CD14-positive monocyte (primary cell): ENCODE results near the gene OFD1. TPM values are rescaled to one million over a fixed set of nuclear protein-coding genes. Genes with fewer than 3 reads are reported as not detected.

Experiments used
- DNase-seq, 3 donors: peaks; one replicate each; pipeline ENCODE4 v3.0.0-alpha.2; 2011 to 2022
- H2AFZ ChIP-seq: 2 replicates; pipeline ENCODE4 v1.6.0; 2012; ENCODE audit warnings: mild to moderate bottlenecking, low read depth, low read length, inconsistent platforms; ENCODE audit not compliant: insufficient read depth, poor library complexity, severe bottlenecking
- H3K27ac ChIP-seq, 2 donors: 1 replicate in 1 of 2; 2 replicates in 1 of 2; pipeline ENCODE4 v1.5.1; 2012 to 2013; ENCODE audit warnings: low read length in 2 of 2, control low read depth in 1 of 2, inconsistent platforms in 1 of 2, low read depth in 1 of 2, mild to moderate bottlenecking in 1 of 2
- H3K27me3 ChIP-seq, 2 donors: one replicate each; pipeline versions ENCODE4 v1.6.0 to v1.6.1; 2011 to 2013; ENCODE audit warnings: low read length in 2 of 2; ENCODE audit not compliant: control insufficient read depth in 2 of 2, insufficient read depth in 2 of 2
- H3K36me3 ChIP-seq, 2 donors: replicated peaks in 1 of 2; 1 replicate in 1 of 2; 2 replicates in 1 of 2; pipeline versions ENCODE4 v1.5.1 to v1.6.1; 2012 to 2013; ENCODE audit warnings: low read length in 2 of 2, control low read depth in 1 of 2, inconsistent platforms in 1 of 2, mild to moderate bottlenecking in 1 of 2; ENCODE audit not compliant: insufficient read depth in 2 of 2, control insufficient read depth in 1 of 2
- H3K4me1 ChIP-seq, 2 donors: 1 replicate in 1 of 2; 2 replicates in 1 of 2; pipeline versions ENCODE4 v1.5.1 to v1.6.1; 2012 to 2013; ENCODE audit warnings: low read length in 2 of 2, control low read depth in 1 of 2, inconsistent platforms in 1 of 2, mild to moderate bottlenecking in 1 of 2, moderate library complexity in 1 of 2; ENCODE audit not compliant: insufficient read depth in 2 of 2, control insufficient read depth in 1 of 2
- H3K4me2 ChIP-seq: replicated peaks from 2 replicates; pipeline ENCODE3; 2012; ENCODE audit warnings: low read length, moderate library complexity, mild to moderate bottlenecking; ENCODE audit not compliant: poor library complexity, severe bottlenecking; ENCODE audit errors: extremely low read depth
- H3K4me3 ChIP-seq, 3 experiments: fragments of 200-600 bp in 1 of 3; sonication (generic) in 1 of 3; replicated peaks in 1 of 3; 1 replicate in 2 of 3; 2 replicates in 1 of 3; pipeline ENCODE4 v1.5.1; 2011 to 2013; ENCODE audit warnings: low read length in 3 of 3, mild to moderate bottlenecking in 3 of 3, control low read depth in 2 of 3, low read depth in 2 of 3, inconsistent platforms in 1 of 3, moderate library complexity in 1 of 3
- H3K79me2 ChIP-seq: 2 replicates; pipeline ENCODE4 v1.6.0; 2012; ENCODE audit warnings: mild to moderate bottlenecking, control low read depth, inconsistent platforms, low read length, moderate library complexity; ENCODE audit not compliant: insufficient read depth
- H3K9ac ChIP-seq: 2 replicates; pipeline ENCODE4 v1.6.0; 2017; ENCODE audit warnings: low read length, mild to moderate bottlenecking; ENCODE audit not compliant: insufficient read depth, poor library complexity, severe bottlenecking
- H3K9me3 ChIP-seq, 2 donors: replicated peaks in 1 of 2; 1 replicate in 1 of 2; 2 replicates in 1 of 2; pipeline versions ENCODE4 v1.5.1 to v1.6.1; 2012 to 2013; ENCODE audit warnings: low read length in 2 of 2, control low read depth in 1 of 2; ENCODE audit not compliant: control insufficient read depth in 1 of 2, insufficient read depth in 1 of 2
- H4K20me1 ChIP-seq: 2 replicates; pipeline ENCODE4 v1.6.0; 2012; ENCODE audit warnings: mild to moderate bottlenecking, low read length, control low read depth, moderate library complexity; ENCODE audit not compliant: insufficient read depth
- H3K27ac Mint-ChIP-seq, 7 donors: one replicate each; pipeline ENCODE4 v1.8.0; 2020; ENCODE audit warnings: mild to moderate bottlenecking in 7 of 7, mixed read lengths in 7 of 7, moderate library complexity in 6 of 7, inconsistent platforms in 2 of 7
- H3K27me3 Mint-ChIP-seq, 3 donors: one replicate each; pipeline ENCODE4 v1.8.0; 2021 to 2022; ENCODE audit warnings: low read depth in 3 of 3, mild to moderate bottlenecking in 3 of 3, mixed read lengths in 3 of 3, moderate library complexity in 3 of 3, inconsistent platforms in 1 of 3
- H3K36me3 Mint-ChIP-seq, 2 donors: one replicate each; pipeline ENCODE4 v1.8.0; 2020; ENCODE audit warnings: mixed read lengths in 2 of 2, inconsistent platforms in 1 of 2, mild to moderate bottlenecking in 1 of 2
- H3K4me1 Mint-ChIP-seq: one replicate; pipeline ENCODE4 v1.8.0; 2020; ENCODE audit warnings: mild to moderate bottlenecking, mixed read lengths
- H3K4me3 Mint-ChIP-seq, 2 donors: one replicate each; pipeline ENCODE4 v1.8.0; 2020; ENCODE audit warnings: mild to moderate bottlenecking in 2 of 2, mixed read lengths in 2 of 2, moderate library complexity in 1 of 2
- H3K9me3 Mint-ChIP-seq, 7 donors: one replicate each; pipeline ENCODE4 v1.8.0; 2020 to 2022; ENCODE audit warnings: mixed read lengths in 7 of 7, mild to moderate bottlenecking in 6 of 7, moderate library complexity in 6 of 7, inconsistent platforms in 2 of 7
- WGBS: methylation state at CpG from one replicate; pipeline ENCODE4 v1.1.5; 2013; ENCODE audit warnings: missing lambda C conversion rate; ENCODE audit not compliant: insufficient coverage; 5-methylcytosine and 5-hydroxymethylcytosine counted together
- intact Hi-C, 2 donors: fragments of 100-400 bp; cut with micrococcal nuclease; formaldehyde crosslinking; loops; one replicate each; pipeline versions ENCODE4 v1.15.0 to v1.15.1; 2023
- polyA plus RNA-seq, 3 donors: library from polyadenylated mRNA; depleted of rRNA in 1 of 3; unstranded in 2 of 3; stranded (reverse) in 1 of 3; fragments of 300-500 nt in 2 of 3; fragments of >200 nt in 1 of 3; fragmentation: Illumina TruSeq in 2 of 3; gene quantifications; 1 replicate in 2 of 3; 2 replicates in 1 of 3; pipeline ENCODE4 v1.2.3, GENCODE V29; 2012 to 2021
- TF ChIP-seq, protein P1 (sequence below): fragments of 200-600 bp; IDR thresholded peaks from one replicate; pipeline ENCODE4 v1.8.0; 2022; ENCODE audit warnings: antibody characterized with exemption, mild to moderate bottlenecking

OFD1 gene
- polyA plus RNA-seq, 3 donors = 2.4 to 10.2 (median 2.9) TPM

DNA sequence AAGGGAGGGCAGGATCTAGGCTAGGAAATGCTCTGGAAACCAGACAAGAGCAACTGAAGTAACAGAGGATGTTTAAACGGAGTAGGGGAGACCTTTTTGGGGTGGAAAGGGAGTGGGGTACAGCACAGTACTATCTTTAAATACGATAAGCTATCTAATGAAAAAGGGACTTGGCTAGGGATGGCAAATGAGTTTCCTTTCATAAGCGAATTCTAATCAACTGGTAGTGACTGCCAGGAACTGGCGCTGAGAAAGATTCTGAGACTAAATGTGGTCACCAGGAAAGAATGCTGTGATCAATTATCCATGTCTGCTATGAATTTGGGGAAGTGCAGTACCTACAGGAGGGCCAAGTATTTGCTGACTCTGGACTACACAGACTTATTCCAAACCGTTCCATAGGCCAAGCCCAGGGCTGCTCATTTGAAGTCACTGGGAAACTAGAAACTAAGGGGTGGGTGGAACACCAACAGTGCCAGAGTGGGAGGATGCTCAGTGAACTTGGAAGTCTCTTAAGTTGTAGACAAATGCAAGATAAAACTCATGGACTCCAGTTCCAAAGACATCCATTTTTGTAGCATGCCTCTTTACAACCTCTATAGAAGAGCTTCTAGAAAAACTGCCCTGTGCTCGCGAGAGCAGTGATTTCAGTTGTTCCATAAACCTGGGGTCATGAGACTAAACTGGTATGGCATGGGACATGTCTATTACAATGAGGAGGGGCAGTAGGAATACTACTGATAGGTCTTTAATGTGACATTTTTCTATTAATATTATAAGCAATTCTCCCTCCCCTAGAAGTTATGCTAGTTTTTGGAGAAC is 2.1 kb upstream of the OFD1 start:
- TF ChIP-seq, protein P1, sequence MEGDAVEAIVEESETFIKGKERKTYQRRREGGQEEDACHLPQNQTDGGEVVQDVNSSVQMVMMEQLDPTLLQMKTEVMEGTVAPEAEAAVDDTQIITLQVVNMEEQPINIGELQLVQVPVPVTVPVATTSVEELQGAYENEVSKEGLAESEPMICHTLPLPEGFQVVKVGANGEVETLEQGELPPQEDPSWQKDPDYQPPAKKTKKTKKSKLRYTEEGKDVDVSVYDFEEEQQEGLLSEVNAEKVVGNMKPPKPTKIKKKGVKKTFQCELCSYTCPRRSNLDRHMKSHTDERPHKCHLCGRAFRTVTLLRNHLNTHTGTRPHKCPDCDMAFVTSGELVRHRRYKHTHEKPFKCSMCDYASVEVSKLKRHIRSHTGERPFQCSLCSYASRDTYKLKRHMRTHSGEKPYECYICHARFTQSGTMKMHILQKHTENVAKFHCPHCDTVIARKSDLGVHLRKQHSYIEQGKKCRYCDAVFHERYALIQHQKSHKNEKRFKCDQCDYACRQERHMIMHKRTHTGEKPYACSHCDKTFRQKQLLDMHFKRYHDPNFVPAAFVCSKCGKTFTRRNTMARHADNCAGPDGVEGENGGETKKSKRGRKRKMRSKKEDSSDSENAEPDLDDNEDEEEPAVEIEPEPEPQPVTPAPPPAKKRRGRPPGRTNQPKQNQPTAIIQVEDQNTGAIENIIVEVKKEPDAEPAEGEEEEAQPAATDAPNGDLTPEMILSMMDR = no peak
- H3K27me3 ChIP-seq = peaks cover 0 to 18% of the 10 kb centered on the region in 2 donors
- no peak overlapping the region for H2AFZ ChIP-seq
- H3K4me1 ChIP-seq = peaks cover 16 to 35% of the 10 kb centered on the region in 2 donors
- H3K79me2 ChIP-seq = peaks cover 52% of the 10 kb centered on the region
- Mint-ChIP-seq H3K4me1 (peaks cover 52% of the 10 kb centered on the region), H3K9me3 (peaks cover 0 to 13% (median 4%) of the 10 kb centered on the region in 7 donors), H3K27ac (peak overlapping the region in 2 of 7 donors; percentile 12 to 57), H3K27me3 (peaks cover 0 to 24% (median 0%) of the 10 kb centered on the region in 3 donors), H3K4me3 (no peak overlapping the region), H3K36me3 (peaks cover 0 to 3% of the 10 kb centered on the region in 2 donors)
- 90% methylated on average over 3 of the region's 7 CpGs for WGBS
- H3K36me3 ChIP-seq = no peaks in the 10 kb centered on the region
- no peak overlapping the region for H3K9ac ChIP-seq
- no peaks in the 10 kb centered on the region for H4K20me1 ChIP-seq
- H3K27ac ChIP-seq = no peak overlapping the region
- no peak overlapping the region for H3K4me3 ChIP-seq
- H3K9me3 ChIP-seq = peaks cover 0 to 5% of the 10 kb centered on the region in 2 donors
- DNase-seq = no peak
- H3K4me2 ChIP-seq = no peak overlapping the region
- intact Hi-C loops = loop anchor here (5.0 to 10.0 kb wide), 2 partner anchors 35 to 78 kb away; partner anchors contain the start of gene TCEANC (in 2 of the 2)

DNA sequence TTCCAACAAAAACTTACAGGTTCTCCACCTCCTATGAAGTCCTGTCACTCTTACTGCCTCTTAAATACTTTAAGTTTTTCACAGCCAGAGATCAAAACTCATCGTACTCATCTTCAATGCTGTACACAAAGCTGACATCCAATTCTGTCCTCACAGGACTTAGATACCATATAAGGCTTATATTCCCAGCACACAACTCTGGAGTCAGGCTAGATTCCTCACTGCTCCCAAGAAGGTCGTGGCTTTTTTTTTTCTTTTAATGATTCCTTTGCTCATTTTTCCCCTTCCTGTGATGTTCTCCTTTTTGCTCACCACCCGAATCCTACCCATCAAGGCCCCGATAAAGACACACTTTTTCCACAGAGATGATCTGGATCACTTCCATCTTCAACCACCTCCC is 1.0 kb upstream of the OFD1 start:
- DNase-seq = no peak
- Histone ChIP-seq H3K36me3 (no peaks in the 10 kb centered on the region), H3K27ac (peak overlapping the region in 1 of 2 donors; percentile 82), H4K20me1 (no peaks in the 10 kb centered on the region), H3K79me2 (peaks cover 54% of the 10 kb centered on the region), H2AFZ (peak overlapping the region; percentile 78), H3K4me3 (peak overlapping the region; percentile 63 to 95 (median 78)), H3K4me2 (peak overlapping the region; percentile 73), H3K9me3 (peaks cover 0 to 5% of the 10 kb centered on the region in 2 donors), H3K9ac (peak overlapping the region; percentile 74), H3K27me3 (peaks cover 0 to 18% of the 10 kb centered on the region in 2 donors), H3K4me1 (peaks cover 16 to 35% of the 10 kb centered on the region in 2 donors)
- 22% methylated on average over 4 of the region's 4 CpGs for WGBS
- H3K4me3 Mint-ChIP-seq = peak overlapping the region; percentile 85 to 95
- peaks cover 0 to 1% of the 10 kb centered on the region in 2 donors for H3K36me3 Mint-ChIP-seq
- TF ChIP-seq, protein P1 = no peak
- H3K27me3 Mint-ChIP-seq = peaks cover 0 to 26% (median 0%) of the 10 kb centered on the region in 3 donors
- peaks cover 51% of the 10 kb centered on the region for H3K4me1 Mint-ChIP-seq
- intact Hi-C loops = loop anchor here (5.0 to 10.0 kb wide), 2 partner anchors 36 to 79 kb away; partner anchors contain the start of gene TCEANC (in 2 of the 2)
- peak overlapping the region; percentile 16 to 96 (median 90) for H3K27ac Mint-ChIP-seq
- H3K9me3 Mint-ChIP-seq = peaks cover 0 to 13% (median 4%) of the 10 kb centered on the region in 7 donors
